SU-DHL-6 (cell line): Measurements from ENCODE around the gene APOBR.

Experiments used
- EZH2phosphoT487 ChIP-seq: fragments of 200-600 bp; sonication (generic), shearing (Covaris generic); conservative IDR thresholded peaks from 2 replicates; pipeline ENCODE4 v1.6.1; 2018; ENCODE audit warnings: mild to moderate bottlenecking, antibody characterized with exemption, low read length, moderate library complexity, mixed read lengths
- TF ChIP-seq, protein P1 (sequence below): fragments of 200-600 bp; sonication (generic); IDR thresholded peaks from one replicate; pipeline ENCODE4 v1.5.1; 2017; ENCODE audit warnings: antibody characterized with exemption, mild to moderate bottlenecking, low read length, moderate library complexity; ENCODE audit not compliant: insufficient read depth, poor library complexity, severe bottlenecking

DNA sequence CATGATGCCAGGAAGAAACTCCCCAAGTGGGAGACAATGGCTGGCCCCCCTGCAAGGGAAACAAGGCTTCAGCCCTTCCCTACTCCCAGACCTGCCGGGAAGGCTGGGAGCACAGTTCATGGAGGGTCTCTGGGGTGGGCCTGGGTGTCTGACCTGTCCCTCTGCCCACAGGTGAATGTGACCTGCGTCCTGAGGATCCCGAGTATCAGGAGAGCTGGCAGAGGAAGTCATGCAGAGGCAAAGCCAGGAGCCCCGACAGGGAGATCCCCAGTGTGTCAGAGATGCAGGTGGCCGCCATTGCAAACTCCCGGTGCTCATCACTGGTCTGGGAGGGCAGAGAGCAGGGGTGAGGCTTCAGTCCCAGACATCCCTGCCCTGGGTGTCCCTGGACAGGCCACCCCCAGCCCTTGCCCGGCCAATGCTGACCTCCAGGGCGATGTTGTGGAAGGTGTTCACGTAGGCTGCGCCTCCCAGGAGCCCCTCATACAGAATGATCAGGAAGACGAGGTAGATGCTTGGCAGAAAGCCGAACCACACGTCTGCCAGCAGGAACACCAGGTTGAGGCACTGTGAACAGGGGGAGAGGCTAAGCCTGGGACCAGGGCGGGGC, 17.0 kb upstream of the APOBR start:
- TF ChIP-seq, protein P1, sequence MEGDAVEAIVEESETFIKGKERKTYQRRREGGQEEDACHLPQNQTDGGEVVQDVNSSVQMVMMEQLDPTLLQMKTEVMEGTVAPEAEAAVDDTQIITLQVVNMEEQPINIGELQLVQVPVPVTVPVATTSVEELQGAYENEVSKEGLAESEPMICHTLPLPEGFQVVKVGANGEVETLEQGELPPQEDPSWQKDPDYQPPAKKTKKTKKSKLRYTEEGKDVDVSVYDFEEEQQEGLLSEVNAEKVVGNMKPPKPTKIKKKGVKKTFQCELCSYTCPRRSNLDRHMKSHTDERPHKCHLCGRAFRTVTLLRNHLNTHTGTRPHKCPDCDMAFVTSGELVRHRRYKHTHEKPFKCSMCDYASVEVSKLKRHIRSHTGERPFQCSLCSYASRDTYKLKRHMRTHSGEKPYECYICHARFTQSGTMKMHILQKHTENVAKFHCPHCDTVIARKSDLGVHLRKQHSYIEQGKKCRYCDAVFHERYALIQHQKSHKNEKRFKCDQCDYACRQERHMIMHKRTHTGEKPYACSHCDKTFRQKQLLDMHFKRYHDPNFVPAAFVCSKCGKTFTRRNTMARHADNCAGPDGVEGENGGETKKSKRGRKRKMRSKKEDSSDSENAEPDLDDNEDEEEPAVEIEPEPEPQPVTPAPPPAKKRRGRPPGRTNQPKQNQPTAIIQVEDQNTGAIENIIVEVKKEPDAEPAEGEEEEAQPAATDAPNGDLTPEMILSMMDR, result no peak
- TF ChIP-seq EZH2phosphoT487, result no peak
